Suprapubic skin (tissue), 4 donors: ENCODE results near the gene PPP2R3A. TPM values are rescaled to one million over a fixed set of nuclear protein-coding genes. Genes with fewer than 3 reads are reported as not detected.
"Not testable (repeated sequence)": the region's sequence is repeated elsewhere in the genome, so short reads cannot be mapped to it uniquely, and the experiment has no call there.

Experiments used
- DNase-seq, 2 donors: peaks; one replicate each; pipeline ENCODE4 v3.0.0-alpha.2; 2019; ENCODE audit warnings: low spot score in 2 of 2
- H3K27ac ChIP-seq: fragments of 200-600 bp; sonication (generic); one replicate; pipeline ENCODE4 v1.5.1; 2019
- H3K27me3 ChIP-seq: fragments of 200-600 bp; sonication (generic); one replicate; pipeline ENCODE4 v1.5.1; 2019
- H3K36me3 ChIP-seq: fragments of 200-600 bp; sonication (generic); one replicate; pipeline ENCODE4 v1.5.1; 2019
- H3K4me1 ChIP-seq: fragments of 200-600 bp; sonication (generic); one replicate; pipeline ENCODE4 v1.5.1; 2019
- H3K4me3 ChIP-seq: fragments of 200-600 bp; sonication (generic); one replicate; pipeline ENCODE4 v1.5.1; 2019; ENCODE audit warnings: mild to moderate bottlenecking
- H3K9me3 ChIP-seq: fragments of 200-600 bp; sonication (generic); one replicate; pipeline ENCODE4 v1.5.1; 2019
- CTCF ChIP-seq, 2 donors: fragments of 200-600 bp in 1 of 2; fragments of 450-650 bp in 1 of 2; sonication (generic) in 1 of 2; IDR thresholded peaks; one replicate each; pipeline ENCODE4 v1.5.1; 2016 to 2019; ENCODE audit warnings: antibody characterized with exemption in 2 of 2, mild to moderate bottlenecking in 1 of 2, moderate library complexity in 1 of 2
- EP300 ChIP-seq: sonication (generic); formaldehyde crosslinking; IDR thresholded peaks from one replicate; pipeline ENCODE4 v1.6.1; 2017; ENCODE audit warnings: antibody characterized with exemption
- POLR2A ChIP-seq, 2 donors: fragments of 450-650 bp; IDR thresholded peaks; one replicate each; pipeline ENCODE4 v1.6.1; 2017; ENCODE audit warnings: antibody characterized with exemption in 2 of 2, mild to moderate bottlenecking in 2 of 2, moderate library complexity in 2 of 2
- POLR2AphosphoS5 ChIP-seq, 3 donors: sonication (generic); formaldehyde crosslinking; IDR thresholded peaks; one replicate each; pipeline ENCODE4 v1.6.1; 2017; ENCODE audit warnings: antibody characterized with exemption in 3 of 3
- WGBS: methylation state at CpG from one replicate; pipeline ENCODE4 v1.1.5; 2018; 5-methylcytosine and 5-hydroxymethylcytosine counted together
- total RNA-seq, 4 donors: library from RNA; depleted of rRNA; stranded (reverse); fragments of >200 nt; gene quantifications; one replicate each; pipeline ENCODE4 v1.1.0, GENCODE V29; 2016

PPP2R3A gene
- total RNA-seq, 4 donors from 2014 or later = 51.2 to 71.7 (median 52.9) TPM

GRCh38 chr3:136120373-136121348 is 155.1 kb downstream of the PPP2R3A start:
- H3K4me1 ChIP-seq = no peaks in the 10 kb centered on the region
- H3K9me3 ChIP-seq = peaks cover 4% of the 10 kb centered on the region
- 94% methylated on average over 8 of the region's 8 CpGs for whole genome bisulfite sequencing
- H3K4me3 ChIP-seq = no peak overlapping the region
- DNase-seq = no peak
- no peak overlapping the region for H3K27ac ChIP-seq
- TF ChIP-seq POLR2AphosphoS5 (IDR thresholded peaks at IDR 0.05) = no peak
- no peak for TF ChIP-seq CTCF (IDR thresholded peaks at IDR 0.05)
- TF ChIP-seq POLR2A (IDR thresholded peaks at IDR 0.05) = no peak
- no peak for TF ChIP-seq EP300
- no peaks in the 10 kb centered on the region for H3K27me3 ChIP-seq
- H3K36me3 ChIP-seq = peaks cover 11% of the 10 kb centered on the region

GRCh38 chr3:136122006-136122405 is 156.5 kb downstream of the PPP2R3A start:
- WGBS = 92% methylated on average over 4 of the region's 4 CpGs
- peaks cover 22% of the 10 kb centered on the region for H3K36me3 ChIP-seq
- H3K9me3 ChIP-seq = peaks cover 1% of the 10 kb centered on the region
- no peaks in the 10 kb centered on the region for H3K27me3 ChIP-seq
- TF ChIP-seq POLR2A (IDR thresholded peaks at IDR 0.05) (no peak), CTCF (IDR thresholded peaks at IDR 0.05) (no peak), POLR2AphosphoS5 (IDR thresholded peaks at IDR 0.05) (no peak), EP300 (no peak)
- no peak overlapping the region for H3K27ac ChIP-seq
- H3K4me1 ChIP-seq = no peaks in the 10 kb centered on the region
- no peak overlapping the region for H3K4me3 ChIP-seq
- no peak for DNase-seq

- H3K27ac ChIP-seq, DNase-seq, H3K27me3 ChIP-seq, H3K4me3 ChIP-seq, H3K36me3 ChIP-seq, H3K4me1 ChIP-seq, H3K9me3 ChIP-seq: not testable (repeated sequence)
- WGBS = 98% methylated on average over 3 of the region's 3 CpGs
These were observed 166.1 kb downstream of the PPP2R3A start for GRCh38 chr3:136131647-136132046.

- H3K4me3 ChIP-seq = no peak overlapping the region
- no peaks in the 10 kb centered on the region for H3K9me3 ChIP-seq
- no peaks in the 10 kb centered on the region for H3K36me3 ChIP-seq
- H3K4me1 ChIP-seq = no peaks in the 10 kb centered on the region
- no peak for DNase-seq
- no peaks in the 10 kb centered on the region for H3K27me3 ChIP-seq
- TF ChIP-seq POLR2A (IDR thresholded peaks at IDR 0.05) = no peak
- TF ChIP-seq POLR2AphosphoS5 (IDR thresholded peaks at IDR 0.05) = no peak
- TF ChIP-seq CTCF (IDR thresholded peaks at IDR 0.05) = no peak
- TF ChIP-seq EP300 = no peak
- 94% methylated on average over 1 of the region's 1 CpG for WGBS
- no peak overlapping the region for H3K27ac ChIP-seq
These were observed 168.6 kb downstream of the PPP2R3A start for GRCh38 chr3:136134091-136134490.

- no peaks in the 10 kb centered on the region for H3K36me3 ChIP-seq
- H3K27ac ChIP-seq = no peak overlapping the region
- H3K4me1 ChIP-seq = no peaks in the 10 kb centered on the region
- WGBS = 68% methylated on average over 7 of the region's 7 CpGs
- no peaks in the 10 kb centered on the region for H3K9me3 ChIP-seq
- H3K27me3 ChIP-seq = no peaks in the 10 kb centered on the region
- H3K4me3 ChIP-seq = no peak overlapping the region
- no peak for DNase-seq
- TF ChIP-seq EP300 (no peak), CTCF (IDR thresholded peaks at IDR 0.05) (no peak), POLR2AphosphoS5 (IDR thresholded peaks at IDR 0.05) (no peak), POLR2A (IDR thresholded peaks at IDR 0.05) (no peak)
These were observed 169.7 kb downstream of the PPP2R3A start for GRCh38 chr3:136135039-136135802.
